NCI-H2227 treated with DMSO at 0.1 percent for 48 hours (cell line): ENCODE results near the gene P3R3URF.
A peak's percentile ranks its signal among the peaks of the same experiment; 100 is the strongest.

Experiments used
- DNase-seq: peaks from one replicate; lab custom pipeline; 2025; lab: John Stamatoyannopoulos, UW

The P3R3URF gene

DNA sequence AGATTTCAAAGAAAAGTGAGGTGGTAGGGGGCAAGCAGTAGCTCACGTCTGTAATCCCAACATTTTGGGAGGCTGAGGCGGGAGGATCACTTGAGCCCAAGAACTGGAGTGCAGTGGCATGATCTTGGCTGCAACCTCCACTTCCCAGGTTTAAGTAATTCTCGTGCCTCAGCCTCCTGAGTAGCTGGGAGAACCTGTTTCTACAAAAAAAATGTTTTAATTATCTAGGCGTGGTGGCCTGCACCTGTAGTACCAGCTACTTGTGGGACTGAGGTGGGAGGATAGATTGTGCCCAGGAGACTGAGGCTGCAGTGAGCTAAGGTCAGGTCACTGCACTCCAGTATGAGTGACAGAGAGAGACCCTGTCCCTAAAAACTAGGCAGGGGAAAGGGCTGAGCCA is 4.0 kb downstream of the P3R3URF start:
- no peak for DNase-seq

GRCh38 chr1:46171871-46172270 is 4.4 kb downstream of the P3R3URF start:
- no peak for DNase-seq

- DNase-seq, result no peak
Measured at GRCh38 chr1:46171351-46171750, 4.9 kb downstream of the P3R3URF start.

DNA sequence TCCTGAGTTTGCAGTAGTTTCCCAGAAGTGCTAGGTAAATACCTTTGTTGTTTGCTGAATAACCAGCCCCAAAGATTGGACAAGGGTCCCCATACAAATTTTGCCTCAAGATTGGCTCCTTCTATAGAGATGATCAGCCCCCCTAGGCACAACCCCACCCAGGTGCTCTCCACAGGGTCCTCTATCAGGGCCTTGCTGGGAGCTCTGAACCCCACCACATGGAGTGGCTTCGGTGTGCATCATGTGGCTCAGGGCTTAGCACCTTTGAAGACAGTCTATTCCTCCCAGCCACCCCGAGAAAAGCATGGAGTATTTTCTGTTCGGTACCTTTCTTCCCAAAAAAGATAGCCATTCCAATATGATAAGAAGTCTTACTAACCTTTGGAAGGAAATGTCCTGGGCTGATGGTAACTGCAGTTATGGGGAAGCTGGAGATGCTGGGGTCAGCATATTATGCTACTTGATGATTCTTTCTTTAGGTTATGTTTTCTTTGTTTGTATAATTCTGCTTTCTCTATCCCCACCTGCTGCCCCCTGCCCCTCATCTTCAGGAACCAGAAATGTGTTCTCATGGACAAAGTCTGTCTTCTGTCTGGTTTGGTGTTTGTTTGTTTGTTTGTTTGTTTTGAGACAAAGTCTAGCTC is 6.4 kb downstream of the P3R3URF start:
- DNase-seq, result no peak

- DNase-seq, result no peak
Measured at GRCh38 chr1:46168477-46168876, 7.8 kb downstream of the P3R3URF start.

DNA sequence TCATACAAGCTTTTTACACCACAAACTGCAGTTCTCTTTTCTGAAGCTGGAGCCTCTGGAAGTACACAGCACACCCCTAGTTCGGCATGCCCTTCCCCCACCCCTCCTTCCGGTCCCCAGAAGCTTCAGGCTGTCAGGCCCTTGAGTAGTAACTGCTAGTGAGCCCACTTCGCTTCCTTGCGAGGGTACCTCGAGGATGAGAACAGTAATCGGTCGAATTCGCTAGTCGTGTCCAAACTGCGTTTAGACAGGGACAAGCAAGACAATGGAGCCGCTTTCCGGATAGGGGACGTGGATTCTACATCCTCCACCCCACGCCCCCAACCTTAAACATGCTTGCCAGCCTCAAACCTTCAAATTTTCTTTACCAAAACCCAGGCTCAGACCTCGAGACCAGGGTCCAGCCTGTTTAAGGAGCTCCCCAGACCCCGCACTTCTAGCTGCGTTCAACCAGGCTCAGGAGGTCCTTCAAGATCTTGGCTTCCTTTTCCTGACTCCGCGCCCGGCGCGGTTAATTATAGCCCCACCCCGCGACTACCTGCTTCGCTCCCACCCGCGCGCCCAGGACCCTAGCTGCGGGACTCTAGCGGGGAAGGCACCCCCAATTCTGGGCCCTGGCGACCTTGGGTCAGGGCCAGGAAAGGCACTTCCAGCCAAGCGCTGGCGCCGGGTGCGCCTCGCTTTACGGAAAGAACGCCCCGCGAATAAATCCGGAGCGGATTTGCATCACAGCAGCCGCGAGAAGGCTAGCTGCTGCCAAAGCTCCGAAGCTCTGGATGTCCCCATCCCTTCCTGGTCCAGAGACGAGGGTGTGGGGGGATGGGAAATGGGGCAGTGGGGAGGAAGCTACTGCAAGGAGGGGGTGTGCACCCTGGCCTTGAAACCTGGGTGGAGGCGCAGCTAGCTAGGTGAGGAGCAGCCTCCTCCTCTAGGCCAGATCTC is 9.5 kb downstream of the P3R3URF start:
- DNase-seq, result no peak

DNA sequence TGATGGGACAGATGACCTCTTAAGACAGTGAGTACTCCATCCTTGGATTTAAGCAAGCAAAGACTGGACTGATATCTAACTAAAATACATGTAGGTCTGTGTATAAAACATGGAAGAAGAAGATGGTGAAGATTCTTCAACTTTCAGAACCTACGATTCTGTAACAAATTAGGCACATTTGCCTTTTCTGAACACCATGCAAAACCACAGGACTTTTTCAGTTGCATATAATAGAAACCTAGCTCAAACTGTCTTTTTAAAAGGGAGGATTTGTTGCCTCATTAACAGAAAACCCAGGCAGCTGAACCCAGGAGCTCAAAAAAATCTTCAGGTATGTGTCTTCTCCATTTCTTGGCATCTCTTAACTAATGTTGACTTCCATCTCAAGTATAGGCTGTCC is 16.1 kb downstream of the P3R3URF start:
- DNase-seq, result no peak

GRCh38 chr1:46159516-46159915 is 16.8 kb downstream of the P3R3URF start:
- no peak for DNase-seq

DNA sequence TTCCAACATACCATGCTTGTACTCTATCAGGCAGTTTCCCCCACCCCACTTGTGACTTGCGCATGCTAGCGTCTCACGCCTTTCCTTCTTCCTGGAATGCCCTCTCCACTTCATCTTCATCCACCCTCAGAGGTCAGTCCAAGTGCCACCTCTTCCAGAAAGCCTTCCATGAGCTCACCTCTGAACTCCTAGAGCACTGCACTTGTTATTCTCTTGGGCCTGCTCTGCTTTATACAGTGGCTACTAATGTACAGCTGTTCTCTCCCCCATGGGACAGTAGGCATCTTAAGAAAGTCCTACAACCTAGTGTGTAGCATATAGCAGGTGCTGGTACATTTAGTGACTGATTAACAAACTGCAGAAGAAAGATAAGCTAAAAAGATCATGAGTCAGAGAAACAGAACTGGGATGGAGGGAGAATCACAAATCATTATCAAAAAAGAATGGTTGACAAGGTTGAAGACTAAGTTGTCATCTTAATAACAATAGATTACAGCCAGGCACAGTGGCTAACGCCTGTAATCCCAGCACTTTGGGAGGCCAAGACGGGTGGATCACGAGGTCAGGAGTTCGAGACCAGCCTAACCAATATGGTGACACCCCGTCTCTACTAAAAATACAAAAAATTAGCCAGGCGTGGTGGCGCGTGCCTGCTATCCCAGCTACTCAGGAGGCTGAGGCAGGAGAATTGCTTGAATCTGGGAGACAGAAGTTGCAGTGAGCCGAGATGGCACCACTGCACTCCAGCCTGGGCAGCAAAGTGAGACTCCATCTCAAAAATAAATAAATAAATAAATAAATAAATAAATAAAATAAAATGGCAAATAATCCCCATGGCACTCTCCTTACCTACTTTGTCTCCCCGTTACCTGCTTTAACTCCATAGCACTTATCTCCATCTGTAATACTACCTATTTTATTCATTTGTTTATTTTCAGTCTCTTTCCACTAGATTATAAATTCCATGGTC is 17.7 kb downstream of the P3R3URF start:
- DNase-seq, result no peak

GRCh38 chr1:46157916-46158311 is 18.4 kb downstream of the P3R3URF start:
- DNase-seq, result no peak

GRCh38 chr1:46153732-46154131 is 22.6 kb downstream of the P3R3URF start:
- DNase-seq, result no peak

DNA sequence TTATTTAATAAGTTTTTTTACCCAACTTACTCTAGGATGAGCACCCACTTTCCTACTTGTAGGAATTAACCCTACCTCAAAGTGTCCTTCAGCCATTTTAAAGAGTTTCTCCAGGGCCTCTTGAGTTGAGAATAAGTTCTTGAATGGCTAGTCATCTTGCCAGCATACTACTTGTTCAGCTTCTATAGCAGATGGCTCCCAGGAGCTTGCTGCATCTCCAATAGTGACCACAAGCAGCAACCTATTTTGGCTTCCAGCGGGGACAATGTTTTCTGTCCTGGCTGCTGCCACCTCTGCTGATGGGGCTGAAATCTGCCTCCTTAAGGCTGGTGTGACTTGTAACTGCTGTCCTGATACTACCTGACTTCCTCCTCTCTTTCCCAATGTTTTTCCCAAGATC is 23.1 kb downstream of the P3R3URF start:
- DNase-seq, result no peak

GRCh38 chr1:46152016-46152415 is 24.3 kb downstream of the P3R3URF start:
- DNase-seq, result no peak

- no peak for DNase-seq
Measured at GRCh38 chr1:46150085-46150484, 26.2 kb downstream of the P3R3URF start.

DNA sequence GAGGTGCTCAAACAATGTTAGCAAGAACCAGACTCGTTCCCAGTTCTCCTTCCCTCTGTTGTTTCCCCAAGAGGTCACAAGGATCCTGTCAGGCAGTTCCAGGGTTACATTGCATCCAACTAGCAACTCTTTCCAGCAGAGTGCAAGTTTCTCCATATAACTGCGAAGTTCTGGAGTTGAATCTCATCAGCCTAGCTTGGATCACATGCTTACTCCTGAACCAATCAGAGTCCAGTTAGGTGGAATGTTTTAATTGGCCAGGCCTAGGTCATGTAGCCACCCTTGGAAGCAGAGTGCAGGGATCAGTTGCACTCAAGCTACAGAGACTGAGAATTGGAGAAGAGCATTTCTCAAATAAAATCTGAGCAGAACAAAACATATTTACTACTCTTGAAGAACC is 28.0 kb downstream of the P3R3URF start:
- no peak for DNase-seq

DNA sequence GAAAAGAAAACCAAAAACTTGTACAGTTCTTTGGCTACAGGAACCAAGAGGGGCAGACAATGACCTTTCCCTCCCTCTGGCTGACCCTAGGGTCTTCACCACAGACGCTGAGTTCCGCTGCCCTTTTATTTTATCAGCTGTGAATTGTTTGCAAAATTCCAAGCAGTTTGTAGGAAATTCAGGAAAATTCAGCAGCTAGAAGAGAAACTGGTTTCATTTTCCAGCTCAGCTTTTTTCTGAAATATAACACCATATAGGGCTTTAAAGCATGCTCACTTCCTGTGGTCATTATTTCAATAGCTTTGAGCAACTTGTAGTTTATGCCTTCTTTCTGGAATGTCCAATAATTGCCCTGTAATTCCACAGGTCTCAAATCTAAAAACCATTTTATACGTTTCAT is 38.4 kb downstream of the P3R3URF start:
- no peak for DNase-seq

DNA sequence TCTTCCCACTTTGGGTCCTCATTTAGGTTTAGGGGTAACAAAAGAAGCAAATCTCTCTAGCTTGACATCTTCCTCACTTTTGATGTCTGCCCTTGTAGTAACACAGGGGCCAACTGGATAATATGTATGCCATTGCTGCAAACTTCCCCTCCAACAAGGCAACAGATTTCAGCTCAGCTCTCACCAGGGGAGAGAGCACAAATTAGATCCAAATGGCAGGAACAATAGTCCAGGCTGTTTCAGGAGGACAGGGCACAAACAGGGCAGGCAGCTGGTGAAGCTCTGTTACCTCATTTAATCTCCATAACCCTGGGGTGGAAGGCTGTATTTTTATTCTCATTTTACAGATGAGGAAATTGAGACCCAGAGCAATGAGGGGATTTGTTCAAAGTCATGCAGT is 39.6 kb downstream of the P3R3URF start:
- no peak for DNase-seq

- peak; percentile 21 for DNase-seq
Measured at GRCh38 chr1:46134660-46135331, 41.5 kb downstream of the P3R3URF start.

DNA sequence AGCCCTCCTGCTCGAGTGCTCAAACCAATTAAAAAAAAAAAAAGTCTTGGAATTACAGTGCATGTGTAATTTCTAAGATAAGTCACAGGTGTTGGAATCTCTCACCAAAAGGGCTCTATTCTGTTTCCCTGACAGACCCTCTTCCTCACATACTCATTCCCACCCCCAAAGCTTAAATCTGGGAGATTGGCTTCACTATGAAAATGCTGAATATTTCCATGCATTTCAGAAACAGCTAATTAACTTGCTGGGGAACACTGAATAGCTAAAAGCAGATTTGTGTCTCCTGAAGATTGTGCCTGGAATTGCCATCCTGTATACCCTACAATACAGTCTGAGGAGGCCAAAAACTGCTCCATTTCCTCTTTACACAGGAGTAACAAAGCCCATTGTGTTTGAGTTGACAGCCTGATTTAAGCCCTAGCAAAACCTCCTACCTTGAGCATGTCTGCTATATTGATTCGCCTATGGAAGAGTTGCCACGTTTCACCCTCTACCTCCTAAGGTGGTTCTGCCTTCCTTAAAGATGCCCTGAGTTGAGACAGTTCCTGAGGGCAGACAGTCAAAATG is 42.4 kb downstream of the P3R3URF start:
- no peak for DNase-seq

DNA sequence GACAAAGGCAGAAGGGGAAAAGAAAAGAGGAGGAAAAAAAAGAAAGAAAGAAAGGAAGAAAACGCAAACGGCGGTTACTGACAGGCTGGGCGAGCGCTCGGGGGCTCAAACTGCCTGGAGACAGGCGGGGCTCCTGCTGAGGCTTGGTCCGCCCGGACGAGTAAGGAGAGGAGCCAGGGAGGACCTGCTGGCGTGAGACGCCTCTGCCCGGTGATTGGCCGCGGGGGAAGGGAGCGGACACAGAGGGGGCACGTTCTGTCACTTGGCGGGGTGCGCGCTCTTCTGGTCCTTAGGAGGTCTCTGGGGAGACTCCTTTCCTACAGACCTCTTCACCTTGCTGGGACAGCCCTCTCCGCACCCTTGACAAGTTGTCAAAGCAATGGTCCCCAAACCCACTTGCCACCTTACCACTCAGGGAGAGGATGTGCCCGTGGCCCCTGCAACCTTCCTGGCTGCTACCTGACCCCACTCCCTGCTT is 43.1 kb downstream of the P3R3URF start:
- DNase-seq, result no peak

DNA sequence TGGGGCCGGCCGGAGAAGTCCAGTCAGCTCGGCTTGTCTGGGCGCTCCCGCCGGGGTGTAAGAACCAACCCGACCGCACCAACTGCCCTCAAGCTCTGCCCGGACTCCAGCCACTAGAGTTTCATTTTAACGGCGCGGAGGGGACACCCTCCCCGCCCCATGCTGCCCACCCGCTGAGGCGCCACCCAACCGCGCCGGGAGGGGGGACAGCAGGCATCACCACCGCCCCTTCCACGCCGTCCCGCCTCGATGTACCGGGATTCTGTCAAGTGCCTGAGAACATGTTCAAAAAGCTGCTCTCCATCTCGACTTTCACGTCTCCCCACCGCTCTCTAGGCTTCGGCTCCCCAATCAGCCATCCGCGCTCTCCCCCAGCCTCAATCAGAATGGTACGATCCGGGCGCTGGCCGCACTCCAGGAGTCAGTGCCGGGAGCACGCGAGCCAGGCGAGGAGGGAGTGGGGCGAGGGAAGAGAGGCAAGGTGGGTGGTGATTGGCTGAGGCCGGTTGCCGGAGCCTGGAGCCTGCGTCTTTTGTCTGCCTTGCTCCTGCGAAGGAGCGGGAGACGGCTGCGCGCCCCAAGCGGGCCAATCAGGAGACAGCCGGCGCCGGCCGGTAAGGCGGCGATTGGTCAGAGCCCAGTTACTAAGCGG is 43.6 kb downstream of the P3R3URF start, which contains the start of gene PIK3R3:
Gene PIK3R3 (minus strand): TSS at position 101 of the 652 bp plus-strand sequence. CDS start 677 bp downstream, outside the sequence.
- DNase-seq, result peak; percentile 99
